Esophagus muscularis mucosa (tissue), 4 donors: ENCODE results near the gene NANP. TPM values are rescaled to one million over a fixed set of nuclear protein-coding genes. Genes with fewer than 3 reads are reported as not detected.

Experiments used
- DNase-seq: peaks from one replicate; pipeline ENCODE4 v3.0.0-alpha.2; 2017; ENCODE audit errors: extremely low spot score
- H3K27ac ChIP-seq, 4 donors: fragments of 200-600 bp; sonication (generic); replicated peaks in 1 of 4; 1 replicate in 3 of 4; 2 replicates in 1 of 4; pipeline ENCODE4 v1.5.1; 2016 to 2019; ENCODE audit warnings: mild to moderate bottlenecking in 1 of 4
- H3K27me3 ChIP-seq, 4 donors: fragments of 200-600 bp; sonication (generic); one replicate each; pipeline versions ENCODE4 v1.5.1 to v1.6.0; 2016 to 2019
- H3K36me3 ChIP-seq, 4 donors: fragments of 200-600 bp; sonication (generic); one replicate each; pipeline ENCODE4 v1.5.1; 2016 to 2019
- H3K4me1 ChIP-seq, 4 donors: fragments of 200-600 bp; sonication (generic); one replicate each; pipeline ENCODE4 v1.5.1; 2016 to 2019
- H3K4me3 ChIP-seq, 4 donors: fragments of 200-600 bp; sonication (generic); 1 replicate in 2 of 4; 2 replicates in 2 of 4; pipeline ENCODE4 v1.5.1; 2016 to 2019; ENCODE audit warnings: mild to moderate bottlenecking in 4 of 4, moderate library complexity in 1 of 4
- H3K9me3 ChIP-seq, 4 donors: fragments of 200-600 bp; sonication (generic); 1 replicate in 3 of 4; 2 replicates in 1 of 4; pipeline ENCODE4 v1.5.1; 2016 to 2019
- CTCF ChIP-seq, 3 experiments: fragments of 200-600 bp in 2 of 3; fragments of 450-650 bp in 1 of 3; sonication (generic) in 2 of 3; IDR thresholded peaks; one replicate each; pipeline ENCODE4 v1.5.1; 2017 to 2019; ENCODE audit warnings: antibody characterized with exemption in 3 of 3, mild to moderate bottlenecking in 2 of 3, moderate library complexity in 1 of 3
- EP300 ChIP-seq: sonication (generic); formaldehyde crosslinking; IDR thresholded peaks from one replicate; pipeline ENCODE4 v1.6.1; 2017; ENCODE audit warnings: antibody characterized with exemption
- POLR2A ChIP-seq: fragments of 450-650 bp; IDR thresholded peaks from one replicate; pipeline ENCODE4 v1.6.1; 2017; ENCODE audit warnings: antibody characterized with exemption, moderate library complexity, mild to moderate bottlenecking, low read depth
- POLR2AphosphoS5 ChIP-seq, 2 donors: sonication (generic); formaldehyde crosslinking; IDR thresholded peaks; one replicate each; pipeline ENCODE4 v1.6.1; 2017; ENCODE audit warnings: antibody characterized with exemption in 2 of 2
- WGBS: methylation state at CpG from one replicate; pipeline ENCODE4 v1.1.5; 2018; 5-methylcytosine and 5-hydroxymethylcytosine counted together
- intact Hi-C: fragments of 100-400 bp; cut with DNase I; formaldehyde crosslinking; loops from one replicate; pipeline ENCODE4 v1.15.1; 2023
- total RNA-seq, 4 donors: library from RNA; depleted of rRNA; stranded (reverse); fragments of >200 nt; gene quantifications; one replicate each; pipeline versions ENCODE4 v1.1.0 to v1.2.1, GENCODE V29; 2016

NANP gene
- total RNA-seq, 4 donors from 2014 or later, result 2.1 to 6.0 (median 4.4) TPM

- H3K4me3 ChIP-seq, result no peak overlapping the region
- no peaks in the 10 kb centered on the region for H3K9me3 ChIP-seq
- H3K27ac ChIP-seq, result no peak overlapping the region
- WGBS, result 79% methylated on average over 12 of the region's 16 CpGs
- no peak for TF ChIP-seq EP300
- TF ChIP-seq POLR2A, result no peak
- no peak for TF ChIP-seq CTCF (IDR thresholded peaks at IDR 0.05)
- TF ChIP-seq POLR2AphosphoS5 (IDR thresholded peaks at IDR 0.05), result no peak
- no peaks in the 10 kb centered on the region for H3K27me3 ChIP-seq
- peaks cover 0 to 10% (median 3%) of the 10 kb centered on the region in 4 donors for H3K4me1 ChIP-seq
- no peak for DNase-seq
- intact Hi-C loops, result no loop called here
- no peaks in the 10 kb centered on the region for H3K36me3 ChIP-seq
Measured at GRCh38 chr20:25576783-25577530, 46.9 kb downstream of the NANP start.

GRCh38 chr20:25574411-25574810 is 49.4 kb downstream of the NANP start:
- DNase-seq, result no peak
- 85% methylated on average over 3 of the region's 3 CpGs for WGBS
- H3K9me3 ChIP-seq, result no peaks in the 10 kb centered on the region
- peaks cover 0 to 7% (median 2%) of the 10 kb centered on the region in 4 donors for H3K4me1 ChIP-seq
- no peak overlapping the region for H3K27ac ChIP-seq
- intact Hi-C loops, result no loop called here
- no peak for TF ChIP-seq POLR2A
- TF ChIP-seq POLR2AphosphoS5 (IDR thresholded peaks at IDR 0.05), result no peak
- TF ChIP-seq EP300, result no peak
- TF ChIP-seq CTCF (IDR thresholded peaks at IDR 0.05), result no peak
- no peak overlapping the region for H3K4me3 ChIP-seq
- no peaks in the 10 kb centered on the region for H3K27me3 ChIP-seq
- H3K36me3 ChIP-seq, result no peaks in the 10 kb centered on the region

GRCh38 chr20:25573288-25574251 is 50.2 kb downstream of the NANP start:
- Histone ChIP-seq H3K27me3 (no peaks in the 10 kb centered on the region), H3K9me3 (no peaks in the 10 kb centered on the region), H3K36me3 (no peaks in the 10 kb centered on the region), H3K27ac (no peak overlapping the region), H3K4me1 (peaks cover 0 to 7% (median 2%) of the 10 kb centered on the region in 4 donors), H3K4me3 (no peak overlapping the region)
- 80% methylated on average over 6 of the region's 6 CpGs for WGBS
- no peak for DNase-seq
- intact Hi-C loops, result no loop called here
- TF ChIP-seq POLR2A (no peak), CTCF (IDR thresholded peaks at IDR 0.05) (no peak), POLR2AphosphoS5 (IDR thresholded peaks at IDR 0.05) (no peak)

- H3K9me3 ChIP-seq, result no peaks in the 10 kb centered on the region
- no peaks in the 10 kb centered on the region for H3K36me3 ChIP-seq
- DNase-seq, result no peak
- H3K27me3 ChIP-seq, result no peaks in the 10 kb centered on the region
- no peak overlapping the region for H3K27ac ChIP-seq
- intact Hi-C loops, result no loop called here
- no peak overlapping the region for H3K4me3 ChIP-seq
- peaks cover 0 to 7% (median 2%) of the 10 kb centered on the region in 4 donors for H3K4me1 ChIP-seq
- TF ChIP-seq POLR2AphosphoS5 (IDR thresholded peaks at IDR 0.05) (no peak), CTCF (IDR thresholded peaks at IDR 0.05) (no peak)
- WGBS, result 85% methylated on average over 2 of the region's 2 CpGs
Measured at GRCh38 chr20:25571817-25572216, 52.0 kb downstream of the NANP start.
